HepG2 (cell line): ENCODE data around the gene APBB2.

Experiments used
- ATF7 ChIP-seq, 2 experiments: fragments of 450-650 bp in 1 of 2; sonication (generic) in 1 of 2; formaldehyde crosslinking in 1 of 2; IDR thresholded peaks; 2 replicates each; pipeline versions ENCODE4 v1.4.0 to v1.6.1; 2016 to 2020; ENCODE audit warnings: antibody characterized with exemption in 1 of 2, mild to moderate bottlenecking in 1 of 2, missing genetic modification reagents in 1 of 2
- CTCF ChIP-seq: sonication (generic); formaldehyde crosslinking; IDR thresholded peaks from 2 replicates; pipeline ENCODE4 v1.5.0; 2020; ENCODE audit warnings: mild to moderate bottlenecking, missing genetic modification reagents, moderate library complexity
- EP300 ChIP-seq, 3 experiments: sonication (generic) in 1 of 3; formaldehyde crosslinking in 1 of 3; IDR thresholded peaks; 2 replicates each; pipeline versions ENCODE4 v1.5.1 to v1.6.1; 2011 to 2020; ENCODE audit warnings: low read depth in 2 of 3, low read length in 2 of 3, borderline replicate concordance in 1 of 3, improper control_type of control experiment in 1 of 3, mild to moderate bottlenecking in 1 of 3, missing genetic modification reagents in 1 of 3, moderate library complexity in 1 of 3
- FOXK1 ChIP-seq: sonication (generic); formaldehyde crosslinking; IDR thresholded peaks from 2 replicates; pipeline ENCODE4 v1.4.0; 2020; ENCODE audit warnings: low read depth, missing genetic modification reagents, borderline replicate concordance
- HOXA3 ChIP-seq: sonication (generic); formaldehyde crosslinking; IDR thresholded peaks from 2 replicates; pipeline ENCODE4 v1.5.0; 2020; ENCODE audit warnings: missing genetic modification reagents
- POLR2AphosphoS5 ChIP-seq: IDR thresholded peaks from 2 replicates; pipeline ENCODE4 v1.6.1; 2012; ENCODE audit warnings: low read depth, low read length
- SMC3 ChIP-seq: IDR thresholded peaks from 2 replicates; pipeline ENCODE4 v1.6.1; 2011; ENCODE audit warnings: low read length, improper control_type of control experiment
- TBP ChIP-seq: sonication (generic); formaldehyde crosslinking; IDR thresholded peaks from 2 replicates; pipeline ENCODE4 v1.5.0; 2020; ENCODE audit warnings: missing genetic modification reagents
- ZBTB1 ChIP-seq: sonication (generic); formaldehyde crosslinking; IDR thresholded peaks from 2 replicates; pipeline ENCODE4 v1.4.0; 2020; ENCODE audit warnings: missing genetic modification reagents, borderline replicate concordance
- ZBTB38 ChIP-seq: sonication (generic); formaldehyde crosslinking; IDR thresholded peaks from 2 replicates; pipeline ENCODE4 v1.5.1; 2020; ENCODE audit warnings: mild to moderate bottlenecking, missing genetic modification reagents
- ZC3H13 ChIP-seq: sonication (generic); formaldehyde crosslinking; IDR thresholded peaks from 2 replicates; pipeline ENCODE4 v1.8.1; 2023; ENCODE audit warnings: mild to moderate bottlenecking, missing genetic modification reagents, moderate library complexity
- ZNF274 ChIP-seq: sonication (generic); formaldehyde crosslinking; IDR thresholded peaks from 2 replicates; pipeline ENCODE4 v1.5.1; 2020; ENCODE audit warnings: mild to moderate bottlenecking, missing genetic modification reagents
- TF ChIP-seq, protein P1 (sequence below): sonication (generic); formaldehyde crosslinking; IDR thresholded peaks from 2 replicates; pipeline ENCODE4 v1.9.0; 2022; ENCODE audit warnings: missing genetic modification reagents, mild to moderate bottlenecking, borderline replicate concordance
- TF ChIP-seq, protein P2 (sequence below): sonication (generic); formaldehyde crosslinking; conservative IDR thresholded peaks from 2 replicates; pipeline ENCODE4 v1.4.0; 2020; ENCODE audit warnings: missing genetic modification reagents

GRCh38 chr4:40804598-40804997, 409.7 kb downstream of the APBB2 start:
- no peak for TF ChIP-seq HOXA3 (CRISPR knock-in tag)
- no peak for TF ChIP-seq SMC3
- no peak for TF ChIP-seq TBP (CRISPR knock-in tag)
- no peak for TF ChIP-seq ZBTB1 (CRISPR knock-in tag)
- TF ChIP-seq, protein P1, sequence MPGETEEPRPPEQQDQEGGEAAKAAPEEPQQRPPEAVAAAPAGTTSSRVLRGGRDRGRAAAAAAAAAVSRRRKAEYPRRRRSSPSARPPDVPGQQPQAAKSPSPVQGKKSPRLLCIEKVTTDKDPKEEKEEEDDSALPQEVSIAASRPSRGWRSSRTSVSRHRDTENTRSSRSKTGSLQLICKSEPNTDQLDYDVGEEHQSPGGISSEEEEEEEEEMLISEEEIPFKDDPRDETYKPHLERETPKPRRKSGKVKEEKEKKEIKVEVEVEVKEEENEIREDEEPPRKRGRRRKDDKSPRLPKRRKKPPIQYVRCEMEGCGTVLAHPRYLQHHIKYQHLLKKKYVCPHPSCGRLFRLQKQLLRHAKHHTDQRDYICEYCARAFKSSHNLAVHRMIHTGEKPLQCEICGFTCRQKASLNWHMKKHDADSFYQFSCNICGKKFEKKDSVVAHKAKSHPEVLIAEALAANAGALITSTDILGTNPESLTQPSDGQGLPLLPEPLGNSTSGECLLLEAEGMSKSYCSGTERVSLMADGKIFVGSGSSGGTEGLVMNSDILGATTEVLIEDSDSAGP (CRISPR knock-in tag): no peak
- no peak for TF ChIP-seq ZC3H13 (CRISPR knock-in tag)
- no peak for TF ChIP-seq EP300 (IDR thresholded peaks at IDR 0.05; ENCODE audit: low read depth in 2 of 2, low read length in 2 of 2)
- no peak for TF ChIP-seq EP300 (CRISPR knock-in tag; IDR thresholded peaks at IDR 0.05; ENCODE audit: borderline replicate concordance)
- no peak for TF ChIP-seq POLR2AphosphoS5
- no peak for TF ChIP-seq ZNF274 (CRISPR knock-in tag)
- no peak for TF ChIP-seq FOXK1 (CRISPR knock-in tag)
- TF ChIP-seq, protein P2, sequence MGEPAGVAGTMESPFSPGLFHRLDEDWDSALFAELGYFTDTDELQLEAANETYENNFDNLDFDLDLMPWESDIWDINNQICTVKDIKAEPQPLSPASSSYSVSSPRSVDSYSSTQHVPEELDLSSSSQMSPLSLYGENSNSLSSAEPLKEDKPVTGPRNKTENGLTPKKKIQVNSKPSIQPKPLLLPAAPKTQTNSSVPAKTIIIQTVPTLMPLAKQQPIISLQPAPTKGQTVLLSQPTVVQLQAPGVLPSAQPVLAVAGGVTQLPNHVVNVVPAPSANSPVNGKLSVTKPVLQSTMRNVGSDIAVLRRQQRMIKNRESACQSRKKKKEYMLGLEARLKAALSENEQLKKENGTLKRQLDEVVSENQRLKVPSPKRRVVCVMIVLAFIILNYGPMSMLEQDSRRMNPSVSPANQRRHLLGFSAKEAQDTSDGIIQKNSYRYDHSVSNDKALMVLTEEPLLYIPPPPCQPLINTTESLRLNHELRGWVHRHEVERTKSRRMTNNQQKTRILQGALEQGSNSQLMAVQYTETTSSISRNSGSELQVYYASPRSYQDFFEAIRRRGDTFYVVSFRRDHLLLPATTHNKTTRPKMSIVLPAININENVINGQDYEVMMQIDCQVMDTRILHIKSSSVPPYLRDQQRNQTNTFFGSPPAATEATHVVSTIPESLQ: no peak
- TF ChIP-seq ATF7 (IDR thresholded peaks at IDR 0.05): no peak
- no peak for TF ChIP-seq ATF7 (CRISPR knock-in tag; IDR thresholded peaks at IDR 0.05)
- no peak for TF ChIP-seq CTCF
- TF ChIP-seq ZBTB38 (CRISPR knock-in tag): no peak
